Measurements from ENCODE around the gene PADI4. TPM values are rescaled to one million over a fixed set of nuclear protein-coding genes. Genes with fewer than 3 reads are reported as not detected.

The PADI4 gene
- total and polyA plus RNA-seq, 2 experiments from 2014 or later, result 0.45 to 0.52 TPM

DNA sequence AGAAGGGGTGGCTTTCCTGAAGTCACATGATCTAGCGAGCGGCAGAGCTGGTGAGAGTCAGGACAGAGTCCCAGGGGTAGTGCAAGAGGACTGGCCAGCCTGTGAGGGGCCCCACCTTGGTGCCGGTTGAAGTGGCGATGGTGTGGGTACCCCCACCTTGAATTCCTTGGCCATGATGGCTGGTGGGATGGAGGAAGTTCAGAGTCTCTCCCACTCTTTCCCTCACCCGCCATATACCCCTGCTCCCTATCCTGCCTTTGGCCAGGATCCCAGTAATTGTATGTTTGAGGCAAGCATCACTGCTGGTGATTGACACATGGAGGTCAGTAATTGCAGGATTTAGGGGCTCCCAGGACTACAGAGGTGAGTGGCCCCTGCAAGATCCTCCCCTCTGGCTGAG is 47.3 kb upstream of the PADI4 start:
- no peaks in the 10 kb centered on the region for H3K36me3 Mint-ChIP-seq (ENCODE audit: low read depth)
- TF ChIP-seq CREB1 (CRISPR knock-in tag; IDR thresholded peaks at IDR 0.05; ENCODE audit: low read depth) (no peak), JUNB (IDR thresholded peaks at IDR 0.05; ENCODE audit: unreplicated experiment) (no peak), STAT1 (IDR thresholded peaks at IDR 0.05; ENCODE audit: unreplicated experiment) (no peak), ZNF331 (CRISPR knock-in tag; IDR thresholded peaks at IDR 0.05; ENCODE audit: low read depth) (no peak), REST (IDR thresholded peaks at IDR 0.05; ENCODE audit: unreplicated experiment) (no peak), EZH2 (IDR thresholded peaks at IDR 0.05; ENCODE audit: low read depth, unreplicated experiment) (no peak), POLR2AphosphoS5 (IDR thresholded peaks at IDR 0.05; ENCODE audit: low read depth) (no peak), ZNF114 (CRISPR knock-in tag; IDR thresholded peaks at IDR 0.05) (no peak), EZH2phosphoT487 (IDR thresholded peaks at IDR 0.05; ENCODE audit: unreplicated experiment) (no peak)
- TF ChIP-seq, protein P1, sequence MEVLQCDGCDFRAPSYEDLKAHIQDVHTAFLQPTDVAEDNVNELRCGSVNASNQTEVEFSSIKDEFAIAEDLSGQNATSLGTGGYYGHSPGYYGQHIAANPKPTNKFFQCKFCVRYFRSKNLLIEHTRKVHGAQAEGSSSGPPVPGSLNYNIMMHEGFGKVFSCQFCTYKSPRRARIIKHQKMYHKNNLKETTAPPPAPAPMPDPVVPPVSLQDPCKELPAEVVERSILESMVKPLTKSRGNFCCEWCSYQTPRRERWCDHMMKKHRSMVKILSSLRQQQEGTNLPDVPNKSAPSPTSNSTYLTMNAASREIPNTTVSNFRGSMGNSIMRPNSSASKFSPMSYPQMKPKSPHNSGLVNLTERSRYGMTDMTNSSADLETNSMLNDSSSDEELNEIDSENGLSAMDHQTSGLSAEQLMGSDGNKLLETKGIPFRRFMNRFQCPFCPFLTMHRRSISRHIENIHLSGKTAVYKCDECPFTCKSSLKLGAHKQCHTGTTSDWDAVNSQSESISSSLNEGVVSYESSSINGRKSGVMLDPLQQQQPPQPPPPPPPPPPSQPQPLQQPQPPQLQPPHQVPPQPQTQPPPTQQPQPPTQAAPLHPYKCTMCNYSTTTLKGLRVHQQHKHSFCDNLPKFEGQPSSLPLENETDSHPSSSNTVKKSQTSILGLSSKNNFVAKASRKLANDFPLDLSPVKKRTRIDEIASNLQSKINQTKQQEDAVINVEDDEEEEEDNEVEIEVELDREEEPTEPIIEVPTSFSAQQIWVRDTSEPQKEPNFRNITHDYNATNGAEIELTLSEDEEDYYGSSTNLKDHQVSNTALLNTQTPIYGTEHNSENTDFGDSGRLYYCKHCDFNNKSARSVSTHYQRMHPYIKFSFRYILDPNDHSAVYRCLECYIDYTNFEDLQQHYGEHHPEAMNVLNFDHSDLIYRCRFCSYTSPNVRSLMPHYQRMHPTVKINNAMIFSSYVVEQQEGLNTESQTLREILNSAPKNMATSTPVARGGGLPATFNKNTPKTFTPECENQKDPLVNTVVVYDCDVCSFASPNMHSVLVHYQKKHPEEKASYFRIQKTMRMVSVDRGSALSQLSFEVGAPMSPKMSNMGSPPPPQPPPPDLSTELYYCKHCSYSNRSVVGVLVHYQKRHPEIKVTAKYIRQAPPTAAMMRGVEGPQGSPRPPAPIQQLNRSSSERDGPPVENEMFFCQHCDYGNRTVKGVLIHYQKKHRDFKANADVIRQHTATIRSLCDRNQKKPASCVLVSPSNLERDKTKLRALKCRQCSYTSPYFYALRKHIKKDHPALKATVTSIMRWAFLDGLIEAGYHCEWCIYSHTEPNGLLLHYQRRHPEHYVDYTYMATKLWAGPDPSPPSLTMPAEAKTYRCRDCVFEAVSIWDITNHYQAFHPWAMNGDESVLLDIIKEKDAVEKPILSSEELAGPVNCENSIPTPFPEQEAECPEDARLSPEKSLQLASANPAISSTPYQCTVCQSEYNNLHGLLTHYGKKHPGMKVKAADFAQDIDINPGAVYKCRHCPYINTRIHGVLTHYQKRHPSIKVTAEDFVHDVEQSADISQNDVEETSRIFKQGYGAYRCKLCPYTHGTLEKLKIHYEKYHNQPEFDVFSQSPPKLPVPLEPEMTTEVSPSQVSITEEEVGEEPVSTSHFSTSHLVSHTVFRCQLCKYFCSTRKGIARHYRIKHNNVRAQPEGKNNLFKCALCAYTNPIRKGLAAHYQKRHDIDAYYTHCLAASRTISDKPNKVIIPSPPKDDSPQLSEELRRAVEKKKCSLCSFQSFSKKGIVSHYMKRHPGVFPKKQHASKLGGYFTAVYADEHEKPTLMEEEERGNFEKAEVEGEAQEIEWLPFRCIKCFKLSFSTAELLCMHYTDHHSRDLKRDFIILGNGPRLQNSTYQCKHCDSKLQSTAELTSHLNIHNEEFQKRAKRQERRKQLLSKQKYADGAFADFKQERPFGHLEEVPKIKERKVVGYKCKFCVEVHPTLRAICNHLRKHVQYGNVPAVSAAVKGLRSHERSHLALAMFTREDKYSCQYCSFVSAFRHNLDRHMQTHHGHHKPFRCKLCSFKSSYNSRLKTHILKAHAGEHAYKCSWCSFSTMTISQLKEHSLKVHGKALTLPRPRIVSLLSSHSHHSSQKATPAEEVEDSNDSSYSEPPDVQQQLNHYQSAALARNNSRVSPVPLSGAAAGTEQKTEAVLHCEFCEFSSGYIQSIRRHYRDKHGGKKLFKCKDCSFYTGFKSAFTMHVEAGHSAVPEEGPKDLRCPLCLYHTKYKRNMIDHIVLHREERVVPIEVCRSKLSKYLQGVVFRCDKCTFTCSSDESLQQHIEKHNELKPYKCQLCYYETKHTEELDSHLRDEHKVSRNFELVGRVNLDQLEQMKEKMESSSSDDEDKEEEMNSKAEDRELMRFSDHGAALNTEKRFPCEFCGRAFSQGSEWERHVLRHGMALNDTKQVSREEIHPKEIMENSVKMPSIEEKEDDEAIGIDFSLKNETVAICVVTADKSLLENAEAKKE (CRISPR knock-in tag; IDR thresholded peaks at IDR 0.05), result no peak
- TF ChIP-seq, protein P2, sequence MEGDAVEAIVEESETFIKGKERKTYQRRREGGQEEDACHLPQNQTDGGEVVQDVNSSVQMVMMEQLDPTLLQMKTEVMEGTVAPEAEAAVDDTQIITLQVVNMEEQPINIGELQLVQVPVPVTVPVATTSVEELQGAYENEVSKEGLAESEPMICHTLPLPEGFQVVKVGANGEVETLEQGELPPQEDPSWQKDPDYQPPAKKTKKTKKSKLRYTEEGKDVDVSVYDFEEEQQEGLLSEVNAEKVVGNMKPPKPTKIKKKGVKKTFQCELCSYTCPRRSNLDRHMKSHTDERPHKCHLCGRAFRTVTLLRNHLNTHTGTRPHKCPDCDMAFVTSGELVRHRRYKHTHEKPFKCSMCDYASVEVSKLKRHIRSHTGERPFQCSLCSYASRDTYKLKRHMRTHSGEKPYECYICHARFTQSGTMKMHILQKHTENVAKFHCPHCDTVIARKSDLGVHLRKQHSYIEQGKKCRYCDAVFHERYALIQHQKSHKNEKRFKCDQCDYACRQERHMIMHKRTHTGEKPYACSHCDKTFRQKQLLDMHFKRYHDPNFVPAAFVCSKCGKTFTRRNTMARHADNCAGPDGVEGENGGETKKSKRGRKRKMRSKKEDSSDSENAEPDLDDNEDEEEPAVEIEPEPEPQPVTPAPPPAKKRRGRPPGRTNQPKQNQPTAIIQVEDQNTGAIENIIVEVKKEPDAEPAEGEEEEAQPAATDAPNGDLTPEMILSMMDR (conservative IDR thresholded peaks at IDR 0.05; ENCODE audit: low read depth in 2 of 2), result no peak
- TF ChIP-seq, protein P3, sequence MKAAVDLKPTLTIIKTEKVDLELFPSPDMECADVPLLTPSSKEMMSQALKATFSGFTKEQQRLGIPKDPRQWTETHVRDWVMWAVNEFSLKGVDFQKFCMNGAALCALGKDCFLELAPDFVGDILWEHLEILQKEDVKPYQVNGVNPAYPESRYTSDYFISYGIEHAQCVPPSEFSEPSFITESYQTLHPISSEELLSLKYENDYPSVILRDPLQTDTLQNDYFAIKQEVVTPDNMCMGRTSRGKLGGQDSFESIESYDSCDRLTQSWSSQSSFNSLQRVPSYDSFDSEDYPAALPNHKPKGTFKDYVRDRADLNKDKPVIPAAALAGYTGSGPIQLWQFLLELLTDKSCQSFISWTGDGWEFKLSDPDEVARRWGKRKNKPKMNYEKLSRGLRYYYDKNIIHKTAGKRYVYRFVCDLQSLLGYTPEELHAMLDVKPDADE (IDR thresholded peaks at IDR 0.05), result no peak
- no peak overlapping the region for H3K27ac ChIP-seq (ENCODE audit: low read depth)
- H3K4me2 ChIP-seq, result no peak overlapping the region
- H2AFZ ChIP-seq, result no peak overlapping the region
- no peaks in the 10 kb centered on the region for H4K20me1 ChIP-seq (replicated peaks; ENCODE audit: insufficient read depth)
- H3K4me3 ChIP-seq, result no peak overlapping the region
- H3K9me3 Mint-ChIP-seq, result no peaks in the 10 kb centered on the region
- peaks cover 8% of the 10 kb centered on the region for H3K27me3 Mint-ChIP-seq (ENCODE audit: insufficient read depth, low read depth, poor library complexity)
- DNase-seq (ENCODE audit: low spot score) (no peak), ATAC-seq (no peak)
- no peaks in the 10 kb centered on the region for H3K9me2 ChIP-seq (ENCODE audit: insufficient read depth)
- H3K36me3 ChIP-seq (ENCODE audit: insufficient read depth), result no peaks in the 10 kb centered on the region
- no peaks in the 10 kb centered on the region for H3K4me1 Mint-ChIP-seq
- H3K27ac Mint-ChIP-seq, result no peak overlapping the region
- no peaks in the 10 kb centered on the region for H3K4me1 ChIP-seq (ENCODE audit: insufficient read depth)
- H3K79me2 ChIP-seq (replicated peaks; ENCODE audit: insufficient read depth), result no peaks in the 10 kb centered on the region
- H3K27me3 ChIP-seq (ENCODE audit: insufficient read depth), result no peaks in the 10 kb centered on the region
- no peak overlapping the region for H3K4me3 Mint-ChIP-seq
- no peaks in the 10 kb centered on the region for H3F3A ChIP-seq (replicated peaks; ENCODE audit: low read depth)

Measured in GM23338 (cell line).